ENCODE results near the gene STAT6. TPM values are rescaled to one million over a fixed set of nuclear protein-coding genes. Genes with fewer than 3 reads are reported as not detected.
"Not testable (repeated sequence)": the region's sequence is repeated elsewhere in the genome, so short reads cannot be mapped to it uniquely, and the experiment has no call there.

STAT6 gene
- total RNA-seq, 1 donor from 2014 or later: 304 TPM

- intact Hi-C loops (cut with micrococcal nuclease): no loop called here
- Mint-ChIP-seq H3K4me1 (peaks cover 8% of the 10 kb centered on the region), H3K27ac (no peak overlapping the region), H3K9me3 (peaks cover 7% of the 10 kb centered on the region), H3K36me3 (ENCODE audit: low read depth) (peaks cover 5% of the 10 kb centered on the region), H3K27me3 (peaks cover 51% of the 10 kb centered on the region), H3K4me3 (peak overlapping the region; percentile 36)
- DNase-seq: no peak
Measured at GRCh38 chr12:57126561-57126960, 15.4 kb upstream of the STAT6 start.

GRCh38 chr12:57126061-57126460 lies 14.9 kb upstream of the STAT6 start:
- peaks cover 7% of the 10 kb centered on the region for H3K9me3 Mint-ChIP-seq
- no peak overlapping the region for H3K27ac Mint-ChIP-seq
- H3K36me3 Mint-ChIP-seq (ENCODE audit: low read depth): peaks cover 5% of the 10 kb centered on the region
- no peak overlapping the region for H3K4me3 Mint-ChIP-seq
- H3K4me1 Mint-ChIP-seq: peaks cover 8% of the 10 kb centered on the region
- no peak for DNase-seq
- peaks cover 46% of the 10 kb centered on the region for H3K27me3 Mint-ChIP-seq
- intact Hi-C loops (cut with micrococcal nuclease): no loop called here

- H3K36me3 Mint-ChIP-seq (ENCODE audit: low read depth): peaks cover 5% of the 10 kb centered on the region
- peaks cover 31% of the 10 kb centered on the region for H3K27me3 Mint-ChIP-seq
- no peak overlapping the region for H3K27ac Mint-ChIP-seq
- peak; percentile 93 for DNase-seq
- H3K4me3 Mint-ChIP-seq: no peak overlapping the region
- H3K9me3 Mint-ChIP-seq: peaks cover 7% of the 10 kb centered on the region
- peaks cover 4% of the 10 kb centered on the region for H3K4me1 Mint-ChIP-seq
- intact Hi-C loops (cut with micrococcal nuclease): loop anchor here (1.0 to 2.0 kb wide), 2 partner anchors 48 to 59 kb away; no protein-coding TSS in a partner anchor
Measured at GRCh38 chr12:57124261-57124877, 13.2 kb upstream of the STAT6 start.

- H3K27me3 Mint-ChIP-seq: peaks cover 31% of the 10 kb centered on the region
- peaks cover 7% of the 10 kb centered on the region for H3K9me3 Mint-ChIP-seq
- intact Hi-C loops (cut with micrococcal nuclease): loop anchor here (1.0 to 2.0 kb wide), 2 partner anchors 49 to 59 kb away; no protein-coding TSS in a partner anchor
- DNase-seq: no peak
- no peak overlapping the region for H3K4me3 Mint-ChIP-seq
- H3K36me3 Mint-ChIP-seq (ENCODE audit: low read depth): peaks cover 5% of the 10 kb centered on the region
- H3K4me1 Mint-ChIP-seq: peaks cover 8% of the 10 kb centered on the region
- H3K27ac Mint-ChIP-seq: no peak overlapping the region
Measured at GRCh38 chr12:57123813-57124212, 12.7 kb upstream of the STAT6 start.

GRCh38 chr12:57120718-57121117 lies 9.6 kb upstream of the STAT6 start:
- DNase-seq; H3K27ac Mint-ChIP-seq; H3K9me3 Mint-ChIP-seq; intact Hi-C loops (cut with micrococcal nuclease); H3K4me1 Mint-ChIP-seq; H3K36me3 Mint-ChIP-seq (ENCODE audit: low read depth); H3K4me3 Mint-ChIP-seq: not testable (repeated sequence)
- H3K27me3 Mint-ChIP-seq: peaks cover 28% of the 10 kb centered on the region

- no peak for DNase-seq
- Mint-ChIP-seq H3K4me3 (no peak overlapping the region), H3K4me1 (peaks cover 7% of the 10 kb centered on the region), H3K36me3 (ENCODE audit: low read depth) (peaks cover 5% of the 10 kb centered on the region), H3K27me3 (peaks cover 19% of the 10 kb centered on the region), H3K27ac (no peak overlapping the region), H3K9me3 (peaks cover 7% of the 10 kb centered on the region)
- intact Hi-C loops (cut with micrococcal nuclease): no loop called here
Measured at GRCh38 chr12:57119294-57120085, 8.3 kb upstream of the STAT6 start.

GRCh38 chr12:57118711-57119271 lies 7.6 kb upstream of the STAT6 start:
- Mint-ChIP-seq H3K9me3 (peaks cover 6% of the 10 kb centered on the region), H3K27ac (no peak overlapping the region), H3K27me3 (peaks cover 16% of the 10 kb centered on the region), H3K36me3 (ENCODE audit: low read depth) (peaks cover 5% of the 10 kb centered on the region), H3K4me1 (peaks cover 7% of the 10 kb centered on the region), H3K4me3 (no peak overlapping the region)
- no peak for DNase-seq
- intact Hi-C loops (cut with micrococcal nuclease): no loop called here

GRCh38 chr12:57116580-57117281 lies 5.6 kb upstream of the STAT6 start:
- Mint-ChIP-seq H3K9me3 (no peaks in the 10 kb centered on the region), H3K4me1 (peaks cover 22% of the 10 kb centered on the region), H3K4me3 (no peak overlapping the region), H3K27me3 (peaks cover 9% of the 10 kb centered on the region), H3K27ac (no peak overlapping the region), H3K36me3 (ENCODE audit: low read depth) (no peaks in the 10 kb centered on the region)
- no peak for DNase-seq
- intact Hi-C loops (cut with micrococcal nuclease): no loop called here

- Mint-ChIP-seq H3K36me3 (ENCODE audit: low read depth) (peaks cover 16% of the 10 kb centered on the region), H3K27ac (peak overlapping the region; percentile 92), H3K4me3 (peak overlapping the region; percentile 92), H3K4me1 (peaks cover 39% of the 10 kb centered on the region), H3K27me3 (peaks cover 9% of the 10 kb centered on the region), H3K9me3 (no peaks in the 10 kb centered on the region)
- intact Hi-C loops (cut with micrococcal nuclease): loop anchor here (1.0 to 5.0 kb wide), 4 partner anchors 43 to 360 kb away; partner anchors contain the start of gene PRIM1
- DNase-seq: no peak
Measured at GRCh38 chr12:57112492-57113294, 1.5 kb upstream of the STAT6 start.

- intact Hi-C loops (cut with micrococcal nuclease): loop anchor here (1.0 to 5.0 kb wide), 4 partner anchors 17 to 422 kb away; partner anchors contain the start of genes PRIM1 and PTGES3
- Mint-ChIP-seq H3K36me3 (ENCODE audit: low read depth) (peaks cover 39% of the 10 kb centered on the region), H3K4me3 (peak overlapping the region; percentile 92), H3K9me3 (no peaks in the 10 kb centered on the region), H3K27me3 (no peaks in the 10 kb centered on the region), H3K4me1 (peaks cover 48% of the 10 kb centered on the region), H3K27ac (peak overlapping the region; percentile 92)
- peak; percentile 91 for DNase-seq
Measured at GRCh38 chr12:57110104-57111030, 795 bp downstream of the STAT6 start.

GRCh38 chr12:57109207-57110103 lies 1.7 kb downstream of the STAT6 start:
- H3K4me3 Mint-ChIP-seq: peak overlapping the region; percentile 92
- H3K27ac Mint-ChIP-seq: peak overlapping the region; percentile 92
- H3K36me3 Mint-ChIP-seq (ENCODE audit: low read depth): peaks cover 47% of the 10 kb centered on the region
- H3K27me3 Mint-ChIP-seq: no peaks in the 10 kb centered on the region
- intact Hi-C loops (cut with micrococcal nuclease): loop anchor here (1.0 to 5.0 kb wide), 3 partner anchors 21 to 421 kb away; partner anchors contain the start of genes PRIM1 and PTGES3
- no peaks in the 10 kb centered on the region for H3K9me3 Mint-ChIP-seq
- no peak for DNase-seq
- peaks cover 51% of the 10 kb centered on the region for H3K4me1 Mint-ChIP-seq

Measured in activated CD4-positive, alpha-beta T cell treated with anti-CD3 and anti-CD28 coated beads, Interleukin-2, amount 10 ng/mL, durations not matched to agents 24 days and 14 days (primary cell).